Ovary (tissue), 3 donors: ENCODE results near the gene SLC22A3.

ENCODE experiments used
- CTCF ChIP-seq, 3 donors: fragments of 450-650 bp in 2 of 3; fragments of 200-600 bp in 1 of 3; IDR thresholded peaks; one replicate each; pipeline versions ENCODE4 v1.5.1 to v1.8.0; 2016 to 2022; ENCODE audit warnings: antibody characterized with exemption in 3 of 3, mild to moderate bottlenecking in 1 of 3
- EP300 ChIP-seq: sonication (generic); formaldehyde crosslinking; IDR thresholded peaks from one replicate; pipeline ENCODE4 v1.6.1; 2017; ENCODE audit warnings: antibody characterized with exemption
- POLR2A ChIP-seq: fragments of 450-650 bp; IDR thresholded peaks from one replicate; pipeline ENCODE4 v1.6.1; 2017; ENCODE audit warnings: antibody characterized with exemption, mild to moderate bottlenecking, moderate library complexity
- donor health status: DM: no; HTN: no; CAD: no.

DNA sequence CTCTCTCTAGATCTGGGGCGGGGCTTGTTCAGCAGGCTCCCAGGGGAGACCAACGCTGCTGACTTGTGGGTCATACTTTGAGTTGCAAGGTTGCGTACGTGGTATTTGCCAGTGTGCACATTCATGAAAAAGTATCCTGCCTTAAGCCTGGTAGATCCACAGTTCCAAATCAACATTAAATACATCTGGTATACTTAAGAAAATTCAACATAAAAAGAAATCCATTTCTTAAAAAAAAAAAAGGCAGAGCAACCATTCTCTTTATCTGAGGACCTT is 81.4 kb downstream of the SLC22A3 start:
- no peak for TF ChIP-seq CTCF (IDR thresholded peaks at IDR 0.05)
- TF ChIP-seq POLR2A = no peak
- no peak for TF ChIP-seq EP300
